ENCODE results near the gene TAS1R3.
A peak's percentile ranks its signal among the peaks of the same experiment; 100 is the strongest.

TAS1R3 gene

DNA sequence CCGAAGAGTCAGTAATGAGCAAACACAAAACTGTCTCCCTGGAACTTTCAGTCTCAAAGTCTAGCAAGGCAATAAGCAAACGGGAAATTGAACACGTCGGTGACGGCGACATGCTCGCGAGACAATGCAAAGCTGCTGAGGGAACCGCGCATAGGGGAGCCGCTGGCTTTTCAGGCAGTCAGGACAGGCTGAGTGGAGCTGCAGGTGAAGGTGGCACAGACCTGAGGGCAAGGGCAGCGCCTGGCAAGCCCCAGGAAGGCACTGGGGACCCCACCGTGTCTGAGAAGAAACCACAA lies 11.5 kb upstream of the TAS1R3 start:
- Histone ChIP-seq H3K79me2 (ENCODE audit: control insufficient read depth, insufficient read depth, low read length) (peaks cover 38% of the 10 kb centered on the region), H3K4ac (ENCODE audit: low read depth, low read length) (no peak overlapping the region), H3K56ac (ENCODE audit: low read length) (no peak overlapping the region), H3K79me1 (ENCODE audit: low read length) (peaks cover 24% of the 10 kb centered on the region), H3K36me3 (ENCODE audit: control insufficient read depth, insufficient read depth, low read length) (no peaks in the 10 kb centered on the region), H3K27me3 (ENCODE audit: insufficient read depth, low read length, poor library complexity) (no peaks in the 10 kb centered on the region), H2AK5ac (ENCODE audit: low read length) (no peak overlapping the region), H2BK5ac (ENCODE audit: low read length) (no peak overlapping the region), H3K4me1 (ENCODE audit: control insufficient read depth, low read depth, low read length) (peaks cover 2% of the 10 kb centered on the region), H3K27ac (ENCODE audit: low read depth, low read length) (no peak overlapping the region), H3K4me3 (ENCODE audit: low read length) (no peak overlapping the region), H4K5ac (ENCODE audit: low read length) (no peak overlapping the region), H4K8ac (ENCODE audit: low read depth, low read length) (no peak overlapping the region), H2BK120ac (ENCODE audit: low read depth, low read length) (no peak overlapping the region), H3K18ac (ENCODE audit: low read length) (no peak overlapping the region), H3K23ac (ENCODE audit: low read length) (no peak overlapping the region), H3K9ac (ENCODE audit: low read length) (no peak overlapping the region), H2BK15ac (replicated peaks; ENCODE audit: low read depth) (no peak overlapping the region), H3K4me2 (ENCODE audit: low read length) (no peak overlapping the region)
- no CpG with 5 or more reads among the region's 13 CpGs for WGBS (ENCODE audit: extremely low coverage, insufficient coverage, low lambda C conversion rate)
- DNase-seq: no peak

DNA sequence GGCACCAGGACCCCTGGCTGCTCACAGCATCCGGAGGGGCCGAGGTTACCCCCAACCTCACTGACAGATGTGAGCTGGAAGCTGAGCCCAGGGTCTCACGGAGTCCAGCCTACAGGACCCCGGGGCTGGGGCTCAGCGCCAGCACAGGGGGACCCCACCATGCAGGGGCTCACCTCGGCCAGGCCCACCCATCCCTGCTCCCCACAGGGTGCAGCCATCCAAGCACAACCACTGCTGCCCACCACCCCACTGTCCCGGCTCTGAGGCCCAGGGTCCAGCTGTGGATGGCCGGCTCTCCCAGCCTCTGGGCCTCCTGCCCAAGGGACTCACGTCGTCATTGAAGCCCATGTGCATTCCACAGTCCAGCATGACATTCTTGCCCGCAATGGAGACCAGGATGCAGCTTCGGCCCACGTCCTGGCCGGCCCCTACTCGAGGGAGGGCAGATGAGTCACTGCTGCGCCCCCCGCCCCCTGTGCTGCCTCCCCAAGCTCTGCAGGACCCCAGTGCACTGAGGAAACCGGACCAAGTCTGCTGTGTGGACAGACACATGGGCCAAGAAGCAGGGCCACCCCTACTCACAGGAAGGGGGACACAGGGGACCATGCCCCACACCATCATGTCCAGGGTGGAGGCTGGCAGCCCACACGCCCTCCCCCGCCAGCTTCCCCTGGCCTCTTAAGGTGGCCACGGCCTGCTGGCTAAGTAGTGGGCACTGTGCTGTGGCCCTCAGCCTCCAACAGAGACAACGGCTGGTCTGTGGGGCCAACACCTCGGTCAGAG lies 10.2 kb upstream of the TAS1R3 start:
- no peak overlapping the region for H2AK5ac ChIP-seq (ENCODE audit: low read length)
- H3K36me3 ChIP-seq (ENCODE audit: control insufficient read depth, insufficient read depth, low read length): no peaks in the 10 kb centered on the region
- H4K5ac ChIP-seq (ENCODE audit: low read length): no peak overlapping the region
- H3K4me1 ChIP-seq (ENCODE audit: control insufficient read depth, low read depth, low read length): no peaks in the 10 kb centered on the region
- H3K79me1 ChIP-seq (ENCODE audit: low read length): peaks cover 26% of the 10 kb centered on the region
- no peak overlapping the region for H3K23ac ChIP-seq (ENCODE audit: low read length)
- H3K79me2 ChIP-seq (ENCODE audit: control insufficient read depth, insufficient read depth, low read length): peaks cover 41% of the 10 kb centered on the region
- H3K56ac ChIP-seq (ENCODE audit: low read length): no peak overlapping the region
- no peak overlapping the region for H3K27ac ChIP-seq (ENCODE audit: low read depth, low read length)
- no CpG with 5 or more reads among the region's 23 CpGs for WGBS (ENCODE audit: extremely low coverage, insufficient coverage, low lambda C conversion rate)
- H2BK120ac ChIP-seq (ENCODE audit: low read depth, low read length): no peak overlapping the region
- H2BK5ac ChIP-seq (ENCODE audit: low read length): no peak overlapping the region
- no peak overlapping the region for H2BK15ac ChIP-seq (replicated peaks; ENCODE audit: low read depth)
- no peak overlapping the region for H4K8ac ChIP-seq (ENCODE audit: low read depth, low read length)
- H3K4me3 ChIP-seq (ENCODE audit: low read length): no peak overlapping the region
- H3K27me3 ChIP-seq (ENCODE audit: insufficient read depth, low read length, poor library complexity): no peaks in the 10 kb centered on the region
- DNase-seq: no peak
- H3K4me2 ChIP-seq (ENCODE audit: low read length): no peak overlapping the region
- H3K9ac ChIP-seq (ENCODE audit: low read length): no peak overlapping the region
- H3K4ac ChIP-seq (ENCODE audit: low read depth, low read length): no peak overlapping the region
- H3K18ac ChIP-seq (ENCODE audit: low read length): no peak overlapping the region

DNA sequence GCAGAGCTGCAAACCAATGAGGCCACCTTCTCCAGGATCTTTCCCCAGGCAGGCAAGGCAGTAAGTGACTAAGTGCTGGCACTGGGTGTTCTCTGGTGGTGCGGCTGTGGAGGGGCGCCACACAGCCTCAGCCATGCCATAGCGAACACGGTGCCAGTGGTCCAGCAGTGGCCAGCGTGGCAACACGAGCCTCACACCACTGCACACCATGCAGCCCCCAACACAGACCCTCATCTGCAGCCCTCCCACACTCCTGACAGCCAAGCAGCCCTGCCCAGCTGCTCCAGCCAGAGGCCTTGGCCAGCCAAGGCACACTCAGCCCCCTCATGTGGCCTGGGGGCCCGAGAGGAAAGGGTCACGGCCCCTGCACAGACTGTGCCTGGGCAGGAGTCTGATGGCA lies 9.6 kb upstream of the TAS1R3 start:
- Histone ChIP-seq H4K5ac (ENCODE audit: low read length) (no peak overlapping the region), H3K36me3 (ENCODE audit: control insufficient read depth, insufficient read depth, low read length) (no peaks in the 10 kb centered on the region), H4K8ac (ENCODE audit: low read depth, low read length) (no peak overlapping the region), H3K27me3 (ENCODE audit: insufficient read depth, low read length, poor library complexity) (no peaks in the 10 kb centered on the region), H2AK5ac (ENCODE audit: low read length) (no peak overlapping the region), H2BK120ac (ENCODE audit: low read depth, low read length) (no peak overlapping the region), H3K9ac (ENCODE audit: low read length) (no peak overlapping the region), H3K27ac (ENCODE audit: low read depth, low read length) (no peak overlapping the region), H2BK15ac (replicated peaks; ENCODE audit: low read depth) (no peak overlapping the region), H2BK5ac (ENCODE audit: low read length) (no peak overlapping the region), H3K79me2 (ENCODE audit: control insufficient read depth, insufficient read depth, low read length) (peaks cover 41% of the 10 kb centered on the region), H3K79me1 (ENCODE audit: low read length) (peaks cover 26% of the 10 kb centered on the region), H3K56ac (ENCODE audit: low read length) (no peak overlapping the region), H3K4me3 (ENCODE audit: low read length) (no peak overlapping the region), H3K4ac (ENCODE audit: low read depth, low read length) (no peak overlapping the region), H3K4me1 (ENCODE audit: control insufficient read depth, low read depth, low read length) (no peaks in the 10 kb centered on the region), H3K23ac (ENCODE audit: low read length) (no peak overlapping the region), H3K4me2 (ENCODE audit: low read length) (no peak overlapping the region), H3K18ac (ENCODE audit: low read length) (no peak overlapping the region)
- WGBS (ENCODE audit: extremely low coverage, insufficient coverage, low lambda C conversion rate): no CpG with 5 or more reads among the region's 8 CpGs
- no peak for DNase-seq

DNA sequence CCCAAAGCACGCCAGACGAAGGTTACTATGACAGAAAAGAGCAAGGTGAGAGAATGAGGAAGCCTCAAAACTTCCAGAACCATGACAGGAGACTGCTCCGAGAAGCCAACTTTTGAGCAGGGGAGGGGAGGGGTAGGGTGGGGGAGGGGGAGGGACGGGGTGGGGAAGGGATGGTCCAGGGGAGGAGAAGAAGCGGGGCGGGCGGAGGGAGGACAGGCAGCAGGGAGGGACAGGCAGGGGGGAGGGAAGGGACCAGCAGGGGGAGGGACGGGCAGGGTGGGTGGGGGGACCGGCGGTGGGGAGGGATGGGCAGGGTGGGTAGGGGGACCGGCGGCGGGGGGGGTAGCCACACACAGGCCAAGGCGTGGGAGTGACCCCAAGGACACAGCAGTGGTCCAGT lies 8.7 kb upstream of the TAS1R3 start:
- DNase-seq: no peak
- Histone ChIP-seq H3K4me2 (ENCODE audit: low read length) (no peak overlapping the region), H4K5ac (ENCODE audit: low read length) (no peak overlapping the region), H3K36me3 (ENCODE audit: control insufficient read depth, insufficient read depth, low read length) (no peaks in the 10 kb centered on the region), H3K9ac (ENCODE audit: low read length) (no peak overlapping the region), H4K8ac (ENCODE audit: low read depth, low read length) (no peak overlapping the region), H3K56ac (ENCODE audit: low read length) (no peak overlapping the region), H3K4me1 (ENCODE audit: control insufficient read depth, low read depth, low read length) (no peaks in the 10 kb centered on the region), H3K18ac (ENCODE audit: low read length) (no peak overlapping the region), H3K4me3 (ENCODE audit: low read length) (no peak overlapping the region), H3K27me3 (ENCODE audit: insufficient read depth, low read length, poor library complexity) (no peaks in the 10 kb centered on the region), H2BK120ac (ENCODE audit: low read depth, low read length) (no peak overlapping the region), H3K4ac (ENCODE audit: low read depth, low read length) (no peak overlapping the region), H3K79me1 (ENCODE audit: low read length) (peaks cover 26% of the 10 kb centered on the region), H2AK5ac (ENCODE audit: low read length) (no peak overlapping the region), H3K27ac (ENCODE audit: low read depth, low read length) (no peak overlapping the region), H3K23ac (ENCODE audit: low read length) (no peak overlapping the region), H2BK15ac (replicated peaks; ENCODE audit: low read depth) (no peak overlapping the region), H3K79me2 (ENCODE audit: control insufficient read depth, insufficient read depth, low read length) (peaks cover 41% of the 10 kb centered on the region), H2BK5ac (ENCODE audit: low read length) (no peak overlapping the region)
- no CpG with 5 or more reads among the region's 14 CpGs for WGBS (ENCODE audit: extremely low coverage, insufficient coverage, low lambda C conversion rate)

DNA sequence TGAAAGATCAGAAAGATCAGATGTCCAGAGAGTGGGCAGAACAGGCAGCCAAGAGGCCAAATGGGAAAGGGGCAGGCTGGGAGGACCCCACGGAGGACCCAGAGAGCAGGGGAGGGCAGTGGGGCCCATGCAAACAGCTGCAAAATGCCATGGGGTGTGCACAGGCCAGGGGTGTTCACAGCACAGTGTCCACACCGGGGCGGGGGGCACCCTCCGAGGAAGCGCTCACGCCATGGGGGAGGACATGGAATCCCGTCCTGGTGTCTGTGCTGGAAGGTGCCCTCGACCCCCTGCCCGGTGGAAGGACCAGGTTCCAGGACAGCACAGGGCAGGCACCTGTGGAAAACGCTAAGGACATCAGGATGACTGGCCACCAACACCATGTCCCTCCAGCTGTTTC lies 8.1 kb upstream of the TAS1R3 start:
- no peak overlapping the region for H3K4me3 ChIP-seq (ENCODE audit: low read length)

DNA sequence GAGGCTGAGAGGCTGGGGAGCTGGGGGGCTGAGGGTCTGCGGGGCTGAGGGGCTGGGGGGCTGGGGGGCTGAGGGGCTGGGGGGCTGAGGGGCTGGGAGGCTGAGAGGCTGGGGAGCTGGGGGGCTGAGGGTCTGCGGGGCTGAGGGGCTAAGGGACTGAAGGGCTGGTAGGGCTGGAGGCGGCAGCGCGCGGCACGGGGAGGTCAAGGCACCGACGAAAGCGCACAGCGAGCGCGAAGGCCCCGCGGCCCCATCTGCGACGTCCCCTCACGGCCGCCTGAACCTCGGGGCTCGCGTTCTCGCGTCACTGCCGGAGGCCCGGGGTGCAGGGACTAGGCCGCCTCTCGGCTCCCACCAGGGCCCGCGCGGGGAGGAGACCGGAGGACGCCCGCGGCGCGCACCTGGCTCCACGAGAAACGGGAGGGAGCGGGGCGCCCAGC lies 7.0 kb upstream of the TAS1R3 start:
- WGBS (ENCODE audit: extremely low coverage, insufficient coverage, low lambda C conversion rate): no CpG with 5 or more reads among the region's 41 CpGs
- peak overlapping the region; percentile 97 for H3K56ac ChIP-seq (ENCODE audit: low read length)
- no peak overlapping the region for H4K5ac ChIP-seq (ENCODE audit: low read length)
- no peak overlapping the region for H2AK5ac ChIP-seq (ENCODE audit: low read length)
- H3K4me2 ChIP-seq (ENCODE audit: low read length): peak overlapping the region; percentile 36
- H3K36me3 ChIP-seq (ENCODE audit: control insufficient read depth, insufficient read depth, low read length): no peaks in the 10 kb centered on the region
- H3K23ac ChIP-seq (ENCODE audit: low read length): peak overlapping the region; percentile 66
- no peak overlapping the region for H2BK15ac ChIP-seq (replicated peaks; ENCODE audit: low read depth)
- H2BK5ac ChIP-seq (ENCODE audit: low read length): no peak overlapping the region
- peak overlapping the region; percentile 94 for H3K9ac ChIP-seq (ENCODE audit: low read length)
- peaks cover 41% of the 10 kb centered on the region for H3K79me2 ChIP-seq (ENCODE audit: control insufficient read depth, insufficient read depth, low read length)
- no peak overlapping the region for H2BK120ac ChIP-seq (ENCODE audit: low read depth, low read length)
- peak overlapping the region; percentile 89 for H3K4me3 ChIP-seq (ENCODE audit: low read length)
- H4K8ac ChIP-seq (ENCODE audit: low read depth, low read length): no peak overlapping the region
- H3K79me1 ChIP-seq (ENCODE audit: low read length): peaks cover 24% of the 10 kb centered on the region
- H3K27me3 ChIP-seq (ENCODE audit: insufficient read depth, low read length, poor library complexity): no peaks in the 10 kb centered on the region
- no peaks in the 10 kb centered on the region for H3K4me1 ChIP-seq (ENCODE audit: control insufficient read depth, low read depth, low read length)
- DNase-seq: no peak
- H3K27ac ChIP-seq (ENCODE audit: low read depth, low read length): peak overlapping the region; percentile 28
- H3K18ac ChIP-seq (ENCODE audit: low read length): peak overlapping the region; percentile 35
- H3K4ac ChIP-seq (ENCODE audit: low read depth, low read length): peak overlapping the region; percentile 75

More for the DNA sequence above, 8.1 kb upstream of the TAS1R3 start:
- H3K36me3 ChIP-seq (ENCODE audit: control insufficient read depth, insufficient read depth, low read length): no peaks in the 10 kb centered on the region
- no peak overlapping the region for H4K5ac ChIP-seq (ENCODE audit: low read length)
- no peak overlapping the region for H3K4me2 ChIP-seq (ENCODE audit: low read length)
- no peak overlapping the region for H3K4ac ChIP-seq (ENCODE audit: low read depth, low read length)
- no peak for DNase-seq
- H3K18ac ChIP-seq (ENCODE audit: low read length): no peak overlapping the region
- no peak overlapping the region for H4K8ac ChIP-seq (ENCODE audit: low read depth, low read length)
- no peak overlapping the region for H3K23ac ChIP-seq (ENCODE audit: low read length)
- no peak overlapping the region for H2AK5ac ChIP-seq (ENCODE audit: low read length)
- H3K27me3 ChIP-seq (ENCODE audit: insufficient read depth, low read length, poor library complexity): no peaks in the 10 kb centered on the region
- H3K79me2 ChIP-seq (ENCODE audit: control insufficient read depth, insufficient read depth, low read length): peaks cover 41% of the 10 kb centered on the region
- H3K9ac ChIP-seq (ENCODE audit: low read length): no peak overlapping the region
- H2BK5ac ChIP-seq (ENCODE audit: low read length): no peak overlapping the region
- H2BK120ac ChIP-seq (ENCODE audit: low read depth, low read length): no peak overlapping the region
- H2BK15ac ChIP-seq (replicated peaks; ENCODE audit: low read depth): no peak overlapping the region
- H3K4me1 ChIP-seq (ENCODE audit: control insufficient read depth, low read depth, low read length): no peaks in the 10 kb centered on the region
- H3K56ac ChIP-seq (ENCODE audit: low read length): no peak overlapping the region
- no CpG with 5 or more reads among the region's 10 CpGs for WGBS (ENCODE audit: extremely low coverage, insufficient coverage, low lambda C conversion rate)
- H3K79me1 ChIP-seq (ENCODE audit: low read length): peaks cover 24% of the 10 kb centered on the region
- no peak overlapping the region for H3K27ac ChIP-seq (ENCODE audit: low read depth, low read length)
